ENCODE measurements around the gene DDX39A. TPM values are rescaled to one million over a fixed set of nuclear protein-coding genes. Genes with fewer than 3 reads are reported as not detected.

The DDX39A gene
- total and polyA plus RNA-seq, 2 donors (not counting 1 experiment from before 2014, with no cell fraction given), result 178 to 393 TPM

- H3K4me3 ChIP-seq (ENCODE audit: control extremely low read depth in 1 of 5, extremely low read depth in 1 of 5, insufficient read depth in 1 of 5, low read depth in 2 of 5, low read length in 4 of 5), result no peak overlapping the region
- H4K20me1 ChIP-seq (ENCODE audit: control insufficient read depth, insufficient read depth, low read length, poor library complexity, severe bottlenecking), result no peaks in the 10 kb centered on the region
- H3K9ac ChIP-seq (ENCODE audit: low read length), result no peak overlapping the region
- peak overlapping the region; percentile 57 for H3K4me2 ChIP-seq (replicated peaks; ENCODE audit: low read depth, low read length, poor library complexity, severe bottlenecking)
- H3K9me3 Mint-ChIP-seq (ENCODE audit: insufficient read depth), result no peaks in the 10 kb centered on the region
- peaks cover 25 to 50% of the 10 kb centered on the region in 2 donors for H3K4me1 ChIP-seq (ENCODE audit: control insufficient read depth in 2 of 2, insufficient read depth in 2 of 2, low read length in 2 of 2)
- peak overlapping the region in 1 of 2 donors; percentile 41 for H3K27ac ChIP-seq (ENCODE audit: low read length in 2 of 2)
- peak; percentile 73 for DNase-seq
- H3K27me3 ChIP-seq (replicated peaks in 1 of 4; ENCODE audit: control extremely low read depth in 1 of 4, control insufficient read depth in 3 of 4, insufficient read depth in 4 of 4, low read length in 3 of 4), result no peaks in the 10 kb centered on the region
- intact Hi-C loops (cut with micrococcal nuclease), result loop anchor here (1.0 kb wide), 1 partner anchor 44 kb away; no protein-coding TSS in a partner anchor
- POLR2A ChIA-PET, result interaction anchor here (0.6 to 5.0 kb wide), 13 partner anchors 13 to 355 kb away, joined by 3 to 61 read pairs (median 4); partner anchors contain the start of genes ADGRE5, ASF1B and DDX39A
- no peaks in the 10 kb centered on the region for H3K36me3 ChIP-seq (replicated peaks in 1 of 2; ENCODE audit: control extremely low read depth in 1 of 2, control insufficient read depth in 1 of 2, extremely low read depth in 1 of 2, insufficient read depth in 2 of 2, low read length in 1 of 2)
- peaks cover 10% of the 10 kb centered on the region for H3K79me2 ChIP-seq (ENCODE audit: control insufficient read depth, insufficient read depth, low read length)
- CTCF ChIA-PET, result interaction anchor here (0.6 to 11.1 kb wide), 25 partner anchors 9 to 768 kb away, joined by 3 to 213 read pairs (median 5); partner anchors contain the start of genes ADGRE5 and PKN1
- H2AFZ ChIP-seq (ENCODE audit: insufficient read depth, low read depth, low read length, poor library complexity, severe bottlenecking), result no peak overlapping the region
- ATAC-seq (ENCODE audit: low read depth), result peak; percentile 55
- TF ChIP-seq EZH2 (IDR thresholded peaks at IDR 0.05; ENCODE audit: borderline replicate concordance, insufficient read depth, low read depth, low read length, poor library complexity, severe bottlenecking), result no peak
- TF ChIP-seq CTCF (IDR thresholded peaks at IDR 0.05), result peak; percentile 55
- H3K9me3 ChIP-seq (ENCODE audit: control extremely low read depth in 1 of 3, control insufficient read depth in 2 of 3, insufficient read depth in 1 of 3, low read length in 2 of 3), result no peaks in the 10 kb centered on the region
- H3K27me3 Mint-ChIP-seq, result no peaks in the 10 kb centered on the region
- WGBS (ENCODE audit: insufficient coverage), result 59% methylated on average over 6 of the region's 7 CpGs
- H3K27ac Mint-ChIP-seq, result peak overlapping the region; percentile 78
- peak overlapping the region; percentile 63 for H3K4me3 Mint-ChIP-seq
- peaks cover 36% of the 10 kb centered on the region for H3K4me1 Mint-ChIP-seq
Measured at GRCh38 chr19:14361824-14362223, 57.3 kb downstream of the DDX39A start.

Other genes with a start within 250 kb of the DDX39A start
- 0.85 and 1.8 TPM in 2 replicates for gene ADGRL1, start 213.2 kb downstream of the DDX39A start, total RNA-seq
- 0.64 and 0.68 TPM in 2 replicates for gene ADGRL1, start 213.2 kb downstream of the DDX39A start, polyA plus RNA-seq
- gene ADGRE5, start 37.9 kb downstream of the DDX39A start, total RNA-seq, result 187 and 188 TPM in 2 replicates
- 116 and 194 TPM in 2 replicates for gene ADGRE5, start 37.9 kb downstream of the DDX39A start, polyA plus RNA-seq
- 170 and 171 TPM in 2 replicates for gene PKN1, start 14.0 kb upstream of the DDX39A start, total RNA-seq
- 114 and 127 TPM in 2 replicates for gene PKN1, start 14.0 kb upstream of the DDX39A start, polyA plus RNA-seq
- gene PTGER1, start 56.0 kb upstream of the DDX39A start, total RNA-seq, result 0.27 TPM in 1 of 2 replicates, not detected in the other
- gene PTGER1, start 56.0 kb upstream of the DDX39A start, polyA plus RNA-seq, result not detected in 2 replicates
- gene GIPC1, start 76.8 kb upstream of the DDX39A start, total RNA-seq, result 10.7 and 12.0 TPM in 2 replicates
- 8.6 and 11.3 TPM in 2 replicates for gene GIPC1, start 76.8 kb upstream of the DDX39A start, polyA plus RNA-seq
- 72.8 and 82.1 TPM in 2 replicates for gene DNAJB1, start 99.1 kb upstream of the DDX39A start, total RNA-seq
- 136 and 194 TPM in 2 replicates for gene DNAJB1, start 99.1 kb upstream of the DDX39A start, polyA plus RNA-seq
- gene TECR, start 110.3 kb upstream of the DDX39A start, total RNA-seq, result 68.9 and 72.4 TPM in 2 replicates
- gene TECR, start 110.3 kb upstream of the DDX39A start, polyA plus RNA-seq, result 97.0 and 129 TPM in 2 replicates
- 71.5 and 72.4 TPM in 2 replicates for gene NDUFB7, start 152.7 kb upstream of the DDX39A start, total RNA-seq
- gene NDUFB7, start 152.7 kb upstream of the DDX39A start, polyA plus RNA-seq, result 86.3 and 168 TPM in 2 replicates
- gene CLEC17A, start 163.7 kb upstream of the DDX39A start, total RNA-seq, result 121 and 127 TPM in 2 replicates
- 163 and 180 TPM in 2 replicates for gene CLEC17A, start 163.7 kb upstream of the DDX39A start, polyA plus RNA-seq